Measurements from ENCODE around the gene PRKACB.
"Not testable (repeated sequence)": the region's sequence is repeated elsewhere in the genome, so short reads cannot be mapped to it uniquely, and the experiment has no call there.

PRKACB gene

DNA sequence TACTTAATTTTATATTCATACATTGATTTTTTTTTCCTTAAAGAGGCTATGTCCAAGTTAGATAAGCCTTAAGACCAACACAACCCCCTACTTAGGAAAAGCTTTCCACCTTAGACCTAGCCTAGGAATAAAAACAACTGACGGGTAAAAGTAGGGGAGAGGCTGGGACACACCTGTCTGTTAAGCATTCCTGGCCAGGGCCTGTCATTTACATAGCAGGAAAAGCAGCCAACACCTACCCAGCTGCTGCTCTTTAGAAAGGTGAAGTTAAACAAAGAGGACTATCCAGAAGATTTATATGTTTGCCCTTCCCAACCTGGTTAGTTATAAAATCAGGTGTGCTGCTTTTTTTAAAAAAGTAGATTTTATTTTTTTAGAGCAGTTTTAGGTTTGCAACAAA lies 128.3 kb downstream of the PRKACB start:
- no peak for DNase-seq

DNA sequence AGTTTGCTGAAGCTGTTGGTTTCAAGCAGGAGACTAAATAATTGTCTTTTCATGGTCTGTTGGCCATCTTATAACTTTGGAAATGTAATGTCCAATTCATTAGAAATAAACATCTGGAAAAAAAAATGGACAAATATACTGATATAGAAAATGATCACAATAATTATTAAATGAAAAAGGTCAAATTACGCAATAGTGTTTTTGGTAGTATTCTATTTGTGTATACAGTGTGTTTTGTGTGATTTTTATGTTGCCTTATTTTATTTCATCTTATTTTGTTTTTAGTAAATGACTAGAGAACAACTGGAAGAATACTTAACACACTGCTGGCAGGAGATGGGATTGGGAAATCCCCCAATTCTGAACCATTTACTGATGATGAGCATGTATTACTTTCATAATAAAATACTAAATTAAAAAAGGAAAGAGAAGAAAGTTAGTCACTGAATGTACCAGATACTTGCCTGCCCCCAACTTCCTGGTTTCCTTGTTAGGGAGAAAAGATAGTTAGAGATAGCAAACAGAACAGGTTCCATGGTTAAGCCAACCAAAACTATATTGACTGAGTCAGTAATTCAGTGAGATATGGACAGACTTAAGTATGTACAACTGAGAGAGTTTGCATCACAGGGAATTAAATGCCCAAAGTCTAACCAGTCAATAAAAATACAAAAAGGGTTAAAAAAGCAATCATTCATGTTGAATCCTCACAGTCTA lies 133.4 kb downstream of the PRKACB start:
- DNase-seq = no peak

DNA sequence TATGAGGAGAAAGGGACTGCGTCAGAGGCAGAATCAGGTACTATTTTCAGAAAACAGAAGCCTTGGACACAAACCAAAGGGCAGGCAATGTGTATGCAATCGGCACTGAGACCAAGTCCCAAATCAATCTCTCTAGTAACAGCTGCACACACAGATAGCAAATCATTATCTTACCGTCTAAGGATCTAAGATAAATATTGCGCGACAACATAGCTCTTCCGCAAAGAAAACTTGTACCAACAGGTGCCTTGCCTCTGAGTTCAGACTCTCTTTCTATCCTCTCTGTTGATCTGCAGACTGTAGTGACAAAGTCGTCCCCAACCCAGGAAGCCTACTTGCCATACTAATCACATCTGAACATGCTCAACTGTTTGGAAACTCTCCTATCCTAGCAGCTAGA lies 134.8 kb downstream of the PRKACB start:
- DNase-seq = no peak

DNA sequence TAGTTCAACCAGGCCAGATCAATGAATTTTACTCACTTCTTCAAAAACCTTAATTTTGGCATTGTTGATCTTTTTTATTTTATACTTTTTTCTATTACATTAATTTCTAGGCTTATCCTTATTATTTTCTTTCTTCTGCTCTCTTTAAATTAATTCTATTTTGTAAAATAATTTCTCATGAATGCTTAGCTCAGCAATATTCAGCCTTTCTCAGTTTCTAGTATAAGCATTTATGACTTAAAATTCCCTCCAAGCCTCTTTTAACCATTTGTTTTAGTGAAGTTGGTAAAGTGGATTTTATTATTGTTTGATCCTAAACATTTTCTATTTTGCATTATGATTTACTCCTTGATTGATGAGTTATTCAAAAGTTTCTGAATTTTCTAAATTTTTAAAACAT lies 136.8 kb downstream of the PRKACB start:
- no peak for DNase-seq

DNA sequence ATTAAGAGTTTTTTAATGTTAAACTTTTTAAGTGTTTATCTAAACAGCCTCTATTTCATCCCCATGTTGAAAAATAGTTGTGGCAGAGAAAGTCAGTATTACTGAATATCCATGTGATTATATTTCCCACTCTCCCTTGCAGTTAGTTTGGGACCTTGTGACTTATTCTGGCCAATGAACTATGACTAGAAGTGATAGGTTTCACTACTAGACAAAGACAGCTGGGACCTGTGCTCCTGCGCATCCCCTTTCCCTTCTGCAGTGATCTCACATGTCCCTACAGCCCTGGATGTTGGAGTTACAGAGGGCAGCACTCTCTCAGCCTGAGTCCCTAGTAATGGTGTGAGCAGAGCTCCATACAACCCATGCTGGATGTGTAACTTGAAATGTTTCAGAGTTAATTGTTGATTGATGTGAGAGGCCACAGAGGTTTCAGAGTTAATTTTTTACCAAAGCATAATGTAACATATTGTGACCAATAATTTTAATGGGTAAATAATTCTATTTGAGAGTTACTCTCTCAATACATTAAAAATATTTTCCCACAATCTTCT lies 138.8 kb downstream of the PRKACB start:
- DNase-seq = no peak

DNA sequence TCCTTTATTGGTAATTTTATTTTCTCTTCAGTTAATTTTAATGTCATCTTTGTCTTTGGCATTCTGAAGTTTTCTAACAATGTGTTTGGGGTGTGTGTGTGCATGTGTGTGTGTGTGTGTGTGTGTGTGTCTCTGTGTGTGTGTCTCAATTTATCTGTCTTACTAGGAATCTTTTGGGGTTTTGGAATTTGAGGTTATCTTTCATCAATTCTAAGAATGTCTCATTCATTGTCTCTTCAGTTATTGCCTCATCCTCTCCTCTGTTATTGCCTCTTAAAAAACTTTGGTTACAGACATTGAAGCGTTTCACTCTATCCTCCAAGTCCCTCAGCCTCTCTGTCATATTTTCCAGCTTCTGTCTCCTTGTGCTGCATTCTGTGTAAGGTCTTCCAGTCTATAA lies 139.3 kb downstream of the PRKACB start:
- DNase-seq = no peak

DNA sequence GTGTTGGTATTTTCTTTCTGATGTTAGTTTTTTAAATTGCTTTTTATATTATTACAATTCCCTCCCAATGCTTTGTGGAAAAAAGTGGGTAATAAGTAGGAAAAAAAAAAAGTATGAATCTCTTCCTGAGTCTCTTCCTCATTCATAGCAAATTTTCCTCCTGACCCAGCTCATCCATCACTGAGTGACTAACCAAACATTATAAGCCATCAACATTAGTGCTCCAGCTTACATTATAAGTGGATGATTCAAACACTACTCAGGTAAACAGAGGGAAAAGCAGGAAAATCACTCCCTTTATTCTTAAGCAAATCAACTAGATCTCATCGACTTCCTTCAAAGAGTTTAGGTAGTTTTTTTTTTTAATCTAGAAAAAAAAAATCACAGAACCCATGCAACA lies 142.0 kb downstream of the PRKACB start:
- DNase-seq = no peak

DNA sequence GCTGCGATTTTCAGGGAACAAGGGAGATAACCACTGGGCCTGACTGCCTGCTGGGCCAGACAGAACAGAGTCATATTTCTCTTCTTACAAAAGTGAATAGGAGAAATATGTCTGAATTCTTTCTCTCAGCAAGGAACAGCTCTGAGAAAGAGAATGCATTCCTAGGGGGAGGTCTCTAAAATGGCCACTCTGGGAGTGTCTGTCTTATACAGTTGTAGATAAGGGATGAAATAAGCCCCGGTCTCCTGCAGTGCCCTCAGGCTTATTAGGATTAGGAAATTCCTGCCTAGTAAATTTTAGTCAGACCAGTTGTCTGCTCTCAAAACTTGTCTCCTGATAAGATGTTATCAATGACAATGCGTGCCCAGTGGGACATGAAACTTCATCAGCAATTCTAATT lies 143.3 kb downstream of the PRKACB start:
- DNase-seq = not testable (repeated sequence)

All from NCI-H1436 (cell line).